A549 (cell line): ENCODE results near the gene ANKRD6.

Source experiments
- ESRRA ChIP-seq: fragments of 150-350 bp; IDR thresholded peaks from 2 replicates; pipeline ENCODE4 v1.6.1; 2014; ENCODE audit warnings: mild to moderate bottlenecking, low read length, borderline replicate concordance
- MAFK ChIP-seq: fragments of 450-650 bp; IDR thresholded peaks from 2 replicates; pipeline ENCODE4 v1.6.1; 2014; ENCODE audit not compliant: partially characterized antibody
- POLR2A ChIP-seq: IDR thresholded peaks from 2 replicates; pipeline ENCODE4 v1.6.1; 2012; ENCODE audit warnings: mild to moderate bottlenecking, low read length
- RCOR1 ChIP-seq: fragments of 150-350 bp; IDR thresholded peaks from 2 replicates; pipeline ENCODE4 v1.6.1; 2014; ENCODE audit warnings: antibody characterized with exemption, low read length, low read depth
- SREBF2 ChIP-seq: fragments of 450-650 bp; IDR thresholded peaks from 2 replicates; pipeline ENCODE4 v1.6.1; 2014; ENCODE audit warnings: mild to moderate bottlenecking, moderate library complexity
- TF ChIP-seq, protein P1 (sequence below): fragments of >200 bp; sonication (Bioruptor Twin); formaldehyde crosslinking; IDR thresholded peaks from 3 replicates; pipeline ENCODE4 v1.5.1; 2016

DNA sequence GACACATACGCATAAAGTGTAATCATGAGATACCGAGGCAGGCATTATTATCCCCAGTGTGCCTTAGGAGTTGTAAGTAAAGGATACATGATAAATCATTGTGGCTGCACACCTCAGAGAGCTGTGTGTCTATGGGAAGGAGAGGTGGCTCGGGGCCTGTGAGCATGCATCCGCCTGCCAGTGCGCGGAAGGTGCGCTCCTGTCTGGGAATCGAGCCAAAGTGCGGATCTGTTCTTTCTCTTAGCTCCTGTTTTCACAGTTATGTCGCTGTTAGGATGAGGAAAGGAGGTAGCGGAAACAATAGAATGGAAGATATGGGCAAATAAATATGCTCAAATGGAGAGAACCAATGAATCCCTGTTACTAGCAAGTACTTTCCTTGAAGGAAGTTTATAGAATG lies 98.0 kb downstream of the ANKRD6 start:
- TF ChIP-seq SREBF2 (no peak), POLR2A (no peak), ESRRA (no peak), RCOR1 (no peak), MAFK (no peak)
- TF ChIP-seq, protein P1, sequence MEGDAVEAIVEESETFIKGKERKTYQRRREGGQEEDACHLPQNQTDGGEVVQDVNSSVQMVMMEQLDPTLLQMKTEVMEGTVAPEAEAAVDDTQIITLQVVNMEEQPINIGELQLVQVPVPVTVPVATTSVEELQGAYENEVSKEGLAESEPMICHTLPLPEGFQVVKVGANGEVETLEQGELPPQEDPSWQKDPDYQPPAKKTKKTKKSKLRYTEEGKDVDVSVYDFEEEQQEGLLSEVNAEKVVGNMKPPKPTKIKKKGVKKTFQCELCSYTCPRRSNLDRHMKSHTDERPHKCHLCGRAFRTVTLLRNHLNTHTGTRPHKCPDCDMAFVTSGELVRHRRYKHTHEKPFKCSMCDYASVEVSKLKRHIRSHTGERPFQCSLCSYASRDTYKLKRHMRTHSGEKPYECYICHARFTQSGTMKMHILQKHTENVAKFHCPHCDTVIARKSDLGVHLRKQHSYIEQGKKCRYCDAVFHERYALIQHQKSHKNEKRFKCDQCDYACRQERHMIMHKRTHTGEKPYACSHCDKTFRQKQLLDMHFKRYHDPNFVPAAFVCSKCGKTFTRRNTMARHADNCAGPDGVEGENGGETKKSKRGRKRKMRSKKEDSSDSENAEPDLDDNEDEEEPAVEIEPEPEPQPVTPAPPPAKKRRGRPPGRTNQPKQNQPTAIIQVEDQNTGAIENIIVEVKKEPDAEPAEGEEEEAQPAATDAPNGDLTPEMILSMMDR: no peak
